ENCODE results near the gene CALB2.

- TF ChIP-seq CTCF (IDR thresholded peaks at IDR 0.05) (no peak), MAX (CRISPR knock-in tag; IDR thresholded peaks at IDR 0.05) (no peak), CREM (CRISPR knock-in tag; IDR thresholded peaks at IDR 0.05) (no peak), ATF1 (CRISPR knock-in tag; IDR thresholded peaks at IDR 0.05) (no peak), ATF2 (CRISPR knock-in tag; IDR thresholded peaks at IDR 0.05; ENCODE audit: borderline replicate concordance, low read depth) (no peak), FOXK1 (CRISPR knock-in tag; IDR thresholded peaks at IDR 0.05) (no peak), MXD4 (CRISPR knock-in tag; IDR thresholded peaks at IDR 0.05; ENCODE audit: borderline replicate concordance) (no peak), USF2 (CRISPR knock-in tag; IDR thresholded peaks at IDR 0.05) (no peak), NR1H2 (CRISPR knock-in tag; IDR thresholded peaks at IDR 0.05) (no peak)
Observed at GRCh38 chr16:71428883-71429282, 70.4 kb downstream of the CALB2 start.

Measured in WTC11 (cell line).